WI38 (cell line): ENCODE measurements around the gene SLC6A18.

Source experiments
- H3K4me3 ChIP-seq: 2 replicates; pipeline ENCODE4 v1.5.1; 2011; ENCODE audit warnings: low read depth, mild to moderate bottlenecking, control low read depth, low read length
- TF ChIP-seq, protein P1 (sequence below): IDR thresholded peaks from 2 replicates; pipeline ENCODE4 v1.5.1; 2012; ENCODE audit warnings: low read depth, mild to moderate bottlenecking, control low read depth, low read length

Gene SLC6A18

DNA sequence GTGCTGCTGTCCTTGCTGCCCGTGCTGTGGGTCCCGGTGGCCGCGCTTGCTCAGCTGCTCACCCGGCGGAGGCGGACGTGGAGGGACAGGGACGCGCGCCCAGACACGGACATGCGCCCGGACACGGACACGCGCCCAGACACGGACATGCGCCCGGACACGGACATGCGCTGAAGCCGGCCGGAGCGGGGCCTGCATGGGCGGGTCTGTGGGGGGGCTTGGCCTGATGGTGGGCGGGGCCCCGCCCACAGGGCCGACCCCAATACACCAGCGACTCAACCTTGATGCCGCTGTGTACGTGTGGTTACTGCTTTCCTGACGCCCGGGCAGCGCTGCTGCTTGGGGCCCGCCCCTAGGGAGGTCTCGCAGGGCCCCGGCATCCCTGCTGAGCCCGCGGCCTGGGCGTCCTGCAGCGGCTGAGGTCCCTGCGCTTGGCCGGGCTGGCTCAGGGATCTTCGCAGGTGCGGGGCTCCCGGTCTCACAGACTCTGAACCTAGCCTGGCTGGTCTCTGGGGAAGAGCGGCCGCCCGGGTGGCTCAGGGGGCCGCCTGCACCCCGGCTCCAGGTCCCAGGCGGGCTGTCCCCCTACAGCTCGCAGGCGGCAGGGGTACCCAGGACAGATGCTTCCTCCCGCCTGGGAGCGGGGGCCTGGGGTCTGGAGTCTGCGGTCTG, 20.9 kb downstream of the SLC6A18 start:
- H3K4me3 ChIP-seq = no peak overlapping the region
- TF ChIP-seq, protein P1, sequence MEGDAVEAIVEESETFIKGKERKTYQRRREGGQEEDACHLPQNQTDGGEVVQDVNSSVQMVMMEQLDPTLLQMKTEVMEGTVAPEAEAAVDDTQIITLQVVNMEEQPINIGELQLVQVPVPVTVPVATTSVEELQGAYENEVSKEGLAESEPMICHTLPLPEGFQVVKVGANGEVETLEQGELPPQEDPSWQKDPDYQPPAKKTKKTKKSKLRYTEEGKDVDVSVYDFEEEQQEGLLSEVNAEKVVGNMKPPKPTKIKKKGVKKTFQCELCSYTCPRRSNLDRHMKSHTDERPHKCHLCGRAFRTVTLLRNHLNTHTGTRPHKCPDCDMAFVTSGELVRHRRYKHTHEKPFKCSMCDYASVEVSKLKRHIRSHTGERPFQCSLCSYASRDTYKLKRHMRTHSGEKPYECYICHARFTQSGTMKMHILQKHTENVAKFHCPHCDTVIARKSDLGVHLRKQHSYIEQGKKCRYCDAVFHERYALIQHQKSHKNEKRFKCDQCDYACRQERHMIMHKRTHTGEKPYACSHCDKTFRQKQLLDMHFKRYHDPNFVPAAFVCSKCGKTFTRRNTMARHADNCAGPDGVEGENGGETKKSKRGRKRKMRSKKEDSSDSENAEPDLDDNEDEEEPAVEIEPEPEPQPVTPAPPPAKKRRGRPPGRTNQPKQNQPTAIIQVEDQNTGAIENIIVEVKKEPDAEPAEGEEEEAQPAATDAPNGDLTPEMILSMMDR = no peak

DNA sequence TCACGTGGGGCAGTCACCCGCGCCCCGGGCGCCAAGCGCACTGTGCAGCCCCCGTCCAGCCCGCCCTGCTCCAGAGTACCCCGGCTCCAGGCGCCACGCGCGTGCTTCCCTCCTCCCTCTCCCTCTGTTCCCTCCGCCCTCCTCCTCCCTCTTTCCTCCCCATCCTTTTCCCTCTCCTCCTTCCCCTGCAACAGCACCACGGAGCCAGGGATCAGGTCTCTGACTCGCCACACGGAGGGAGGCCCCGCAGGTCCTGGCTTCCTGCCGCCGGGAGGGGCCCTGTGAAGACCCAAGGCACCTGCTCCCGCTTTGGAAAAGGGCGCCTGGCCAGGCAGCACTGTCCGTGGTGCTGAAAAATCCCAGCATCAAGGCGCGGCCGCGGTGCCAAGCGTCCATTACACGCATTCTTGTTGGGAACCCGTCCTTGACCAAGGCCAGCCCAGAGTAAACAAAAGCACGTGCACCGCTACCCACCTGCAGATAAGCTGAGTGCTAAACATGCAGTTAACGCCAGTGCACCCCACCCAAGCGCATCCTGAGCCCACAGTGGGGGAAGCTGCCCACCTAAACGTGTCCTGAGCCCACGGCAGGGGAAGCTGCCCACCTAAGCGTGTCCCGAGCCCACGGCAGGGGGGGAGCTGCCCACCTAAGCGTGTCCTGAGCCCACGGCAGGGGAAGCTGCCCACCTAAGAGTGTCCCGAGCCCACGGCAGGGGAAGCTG, 21.7 kb downstream of the SLC6A18 start:
- H3K4me3 ChIP-seq = no peak overlapping the region
- TF ChIP-seq, protein P1 = no peak

DNA sequence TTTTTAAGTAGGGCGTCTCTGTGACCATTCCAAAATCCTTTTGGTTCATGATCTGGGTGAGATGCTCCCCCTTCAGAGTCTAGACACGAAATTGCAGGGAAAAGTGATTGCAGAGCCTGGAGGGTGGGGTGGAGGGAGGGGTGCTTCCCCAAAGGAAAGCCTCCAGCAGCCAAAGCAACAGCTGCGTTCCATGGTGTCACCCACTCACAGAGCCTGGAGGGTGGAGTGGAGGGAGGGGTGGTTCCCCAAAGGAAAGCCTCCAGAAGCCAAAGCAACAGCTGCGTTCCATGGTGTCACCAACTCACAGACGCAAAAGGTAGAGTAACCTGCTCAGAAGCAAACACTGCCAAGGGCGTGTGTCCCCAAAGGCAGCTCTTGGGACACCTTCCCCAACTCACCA, 22.6 kb downstream of the SLC6A18 start:
- no peak overlapping the region for H3K4me3 ChIP-seq
- TF ChIP-seq, protein P1 = no peak

DNA sequence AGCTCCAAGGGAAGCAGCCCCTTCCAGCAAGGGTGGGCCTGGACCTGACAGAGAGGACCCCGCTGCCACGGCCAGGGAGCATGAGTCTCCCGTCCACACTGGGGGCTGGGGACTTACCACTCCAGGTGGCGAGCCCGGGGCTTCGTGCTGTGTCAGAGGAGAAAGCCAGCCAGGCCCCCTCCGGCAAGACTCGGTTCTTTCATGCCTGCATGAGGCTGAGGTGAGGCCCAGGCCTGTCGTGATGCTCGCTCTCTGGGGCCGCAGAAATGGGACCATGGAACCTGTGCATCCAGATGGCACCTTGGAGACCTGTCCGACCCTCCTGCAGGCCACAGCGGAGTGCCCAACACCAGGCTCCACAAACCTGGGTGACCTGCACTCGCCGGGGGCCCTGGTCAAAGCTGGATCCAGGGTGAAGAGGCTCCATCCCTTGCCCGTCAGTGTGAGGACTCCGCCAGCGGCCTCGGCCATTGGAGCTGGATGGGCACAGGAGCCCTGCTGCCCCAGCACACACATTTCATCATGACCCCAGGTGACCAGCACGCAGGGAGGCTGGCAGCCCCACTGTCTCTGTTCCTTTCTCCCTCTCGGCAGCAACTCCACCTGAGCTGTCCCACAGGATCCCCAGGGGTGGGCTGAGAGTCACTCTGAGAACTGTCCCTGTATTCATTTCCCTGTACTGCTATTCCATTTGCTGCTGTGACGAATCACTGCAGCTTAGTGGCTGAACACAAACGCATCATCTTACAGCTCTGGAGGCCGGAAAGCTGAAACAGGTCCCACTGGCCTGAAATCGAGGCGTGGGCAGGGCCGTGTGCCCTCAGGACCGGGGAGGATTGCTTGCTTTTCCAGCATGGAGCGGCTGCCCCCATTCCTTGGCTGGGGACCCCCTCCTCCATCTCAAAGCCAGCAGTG, 24.4 kb downstream of the SLC6A18 start:
- no peak overlapping the region for H3K4me3 ChIP-seq
- TF ChIP-seq, protein P1 = no peak

DNA sequence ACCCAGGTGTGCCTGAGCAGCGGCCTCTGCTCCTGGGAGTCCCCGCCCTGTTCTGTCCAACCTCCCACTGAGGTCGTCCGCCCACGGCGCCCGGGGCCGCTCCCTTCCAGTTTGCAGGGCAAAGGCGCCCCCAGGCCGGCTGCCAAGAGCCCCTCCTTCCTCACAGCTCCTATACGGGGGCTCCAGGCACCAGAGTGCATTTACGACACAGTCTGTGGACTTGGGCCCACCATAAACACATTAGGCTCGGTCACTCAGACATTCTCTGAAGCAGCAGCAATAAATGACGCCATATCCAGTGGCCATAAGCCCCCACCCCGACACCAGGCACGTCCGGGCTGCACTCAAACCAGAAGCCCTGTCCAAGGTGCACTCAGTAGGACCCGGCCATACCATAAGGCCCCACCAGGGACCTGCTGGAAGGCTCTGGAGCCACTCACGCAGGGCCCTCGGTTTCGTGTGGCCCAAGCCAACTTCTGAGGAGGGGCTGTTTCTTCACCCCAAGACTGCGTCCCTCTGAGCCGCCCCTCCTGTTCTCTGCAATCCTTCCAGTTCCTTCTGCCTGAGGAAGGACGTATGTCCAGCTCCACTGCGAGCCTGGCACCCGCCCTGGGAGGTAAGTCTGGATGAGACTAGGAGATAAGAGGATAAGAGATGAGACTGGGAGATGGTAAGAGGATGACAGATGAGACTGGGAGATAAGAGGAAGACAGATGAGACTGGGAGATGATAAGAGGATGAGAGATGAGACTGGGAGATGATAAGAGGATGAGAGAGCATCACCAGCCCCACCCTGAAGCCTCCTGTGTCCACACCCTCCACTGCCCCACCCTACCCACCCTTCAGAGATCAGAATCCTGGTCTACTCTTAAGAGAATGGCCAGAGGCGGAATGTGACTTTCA, 26.7 kb downstream of the SLC6A18 start:
- TF ChIP-seq, protein P1 = no peak
- H3K4me3 ChIP-seq = no peak overlapping the region

DNA sequence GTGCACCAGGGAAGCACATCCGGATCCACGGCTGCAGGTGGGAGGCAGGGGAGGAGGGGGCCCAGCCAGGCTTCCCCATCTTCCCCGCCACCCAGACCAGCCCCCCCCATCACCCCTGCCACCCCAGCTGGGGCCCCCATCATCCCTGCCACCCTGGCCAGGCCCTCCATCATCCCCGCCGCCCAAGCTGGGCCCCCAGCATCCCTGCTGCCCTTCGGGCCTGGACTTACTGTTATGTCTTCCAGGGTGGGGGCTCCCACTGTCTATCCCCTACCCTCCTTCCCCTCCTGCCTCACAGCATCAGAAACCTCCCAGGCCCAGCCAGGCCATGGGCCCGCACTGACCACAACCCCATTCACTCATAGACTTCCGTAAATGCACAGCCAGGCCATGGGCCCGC, 27.5 kb downstream of the SLC6A18 start:
- no peak overlapping the region for H3K4me3 ChIP-seq
- TF ChIP-seq, protein P1 = no peak
